Uterus (tissue), 4 donors: ENCODE results near the gene KRTAP21-3. TPM values are rescaled to one million over a fixed set of nuclear protein-coding genes. Genes with fewer than 3 reads are reported as not detected.

Source experiments
- DNase-seq, 2 donors: peaks; one replicate each; pipeline ENCODE4 v3.0.0-alpha.2; 2019 to 2020
- H3K27ac ChIP-seq, 2 donors: fragments of 200-600 bp; sonication (generic); 1 replicate in 1 of 2; 2 replicates in 1 of 2; pipeline ENCODE4 v1.5.1; 2016 to 2018
- H3K27me3 ChIP-seq, 2 donors: fragments of 200-600 bp; sonication (generic); one replicate each; pipeline ENCODE4 v1.5.1; 2018 to 2019; ENCODE audit warnings: control low read depth in 1 of 2
- H3K36me3 ChIP-seq, 2 donors: fragments of 200-600 bp; sonication (generic); one replicate each; pipeline ENCODE4 v1.5.1; 2019; ENCODE audit warnings: control low read depth in 1 of 2
- H3K4me1 ChIP-seq, 2 donors: fragments of 200-600 bp; sonication (generic); one replicate each; pipeline ENCODE4 v1.5.1; 2018 to 2019; ENCODE audit warnings: control low read depth in 1 of 2
- H3K4me3 ChIP-seq, 2 donors: fragments of 200-600 bp; sonication (generic); 1 replicate in 1 of 2; 2 replicates in 1 of 2; pipeline ENCODE4 v1.5.1; 2018 to 2019; ENCODE audit warnings: mild to moderate bottlenecking in 1 of 2
- H3K9me3 ChIP-seq, 2 donors: fragments of 200-600 bp; sonication (generic); one replicate each; pipeline ENCODE4 v1.5.1; 2019; ENCODE audit warnings: control low read depth in 1 of 2
- POLR2A ChIP-seq, 2 donors: fragments of 450-650 bp; IDR thresholded peaks; one replicate each; pipeline ENCODE4 v1.6.1; 2016; ENCODE audit warnings: antibody characterized with exemption in 2 of 2, mild to moderate bottlenecking in 1 of 2, moderate library complexity in 1 of 2
- intact Hi-C: fragments of 100-400 bp; cut with DNase I; formaldehyde crosslinking; loops from one replicate; pipeline ENCODE4 v1.15.1; 2023; ENCODE audit warnings: low total_unique reads
- total RNA-seq, 4 donors: library from RNA; depleted of rRNA in 3 of 4; stranded (reverse); fragments of >200 nt in 3 of 4; gene quantifications; one replicate each; pipeline versions ENCODE4 v1.1.0 to v1.2.4, GENCODE V29; 2014 to 2023
- TF ChIP-seq, protein P1 (sequence below), 4 experiments: fragments of 200-600 bp in 2 of 4; fragments of 450-650 bp in 2 of 4; sonication (generic) in 2 of 4; IDR thresholded peaks; one replicate each; pipeline ENCODE4 v1.5.1; 2016 to 2019; ENCODE audit warnings: antibody characterized with exemption in 4 of 4, mild to moderate bottlenecking in 2 of 4, moderate library complexity in 1 of 4
- donor health status: DM: yes; HTN: yes; CAD: no.

The KRTAP21-3 gene
- total RNA-seq, 4 donors from 2014 or later, result not detected

DNA sequence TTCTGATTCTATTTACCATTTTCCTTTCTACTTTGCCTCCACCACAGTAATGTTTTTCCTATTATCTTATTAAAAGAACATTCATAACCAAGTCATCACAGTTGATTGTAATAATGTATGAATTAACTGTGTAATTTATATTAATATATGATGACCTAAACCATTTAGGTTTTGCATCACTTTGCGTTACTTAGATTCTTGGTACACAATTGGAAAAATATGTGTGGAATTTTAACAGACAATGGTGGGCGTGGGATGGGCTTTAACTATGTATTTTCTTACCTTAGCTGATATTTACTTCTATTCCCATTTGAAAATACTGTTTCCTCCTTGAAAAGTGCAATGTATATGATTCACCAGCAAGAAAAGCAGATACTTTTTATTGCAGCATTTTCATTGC is 3.6 kb downstream of the KRTAP21-3 start:
- no peak for DNase-seq
- intact Hi-C loops, result no loop called here
- Histone ChIP-seq H3K36me3 (no peaks in the 10 kb centered on the region), H3K9me3 (no peaks in the 10 kb centered on the region), H3K27me3 (no peaks in the 10 kb centered on the region), H3K4me3 (no peak overlapping the region), H3K27ac (no peak overlapping the region), H3K4me1 (no peaks in the 10 kb centered on the region)
- TF ChIP-seq, protein P1, sequence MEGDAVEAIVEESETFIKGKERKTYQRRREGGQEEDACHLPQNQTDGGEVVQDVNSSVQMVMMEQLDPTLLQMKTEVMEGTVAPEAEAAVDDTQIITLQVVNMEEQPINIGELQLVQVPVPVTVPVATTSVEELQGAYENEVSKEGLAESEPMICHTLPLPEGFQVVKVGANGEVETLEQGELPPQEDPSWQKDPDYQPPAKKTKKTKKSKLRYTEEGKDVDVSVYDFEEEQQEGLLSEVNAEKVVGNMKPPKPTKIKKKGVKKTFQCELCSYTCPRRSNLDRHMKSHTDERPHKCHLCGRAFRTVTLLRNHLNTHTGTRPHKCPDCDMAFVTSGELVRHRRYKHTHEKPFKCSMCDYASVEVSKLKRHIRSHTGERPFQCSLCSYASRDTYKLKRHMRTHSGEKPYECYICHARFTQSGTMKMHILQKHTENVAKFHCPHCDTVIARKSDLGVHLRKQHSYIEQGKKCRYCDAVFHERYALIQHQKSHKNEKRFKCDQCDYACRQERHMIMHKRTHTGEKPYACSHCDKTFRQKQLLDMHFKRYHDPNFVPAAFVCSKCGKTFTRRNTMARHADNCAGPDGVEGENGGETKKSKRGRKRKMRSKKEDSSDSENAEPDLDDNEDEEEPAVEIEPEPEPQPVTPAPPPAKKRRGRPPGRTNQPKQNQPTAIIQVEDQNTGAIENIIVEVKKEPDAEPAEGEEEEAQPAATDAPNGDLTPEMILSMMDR (IDR thresholded peaks at IDR 0.05), result no peak
- TF ChIP-seq POLR2A (IDR thresholded peaks at IDR 0.05), result no peak

- Histone ChIP-seq H3K27ac (no peak overlapping the region), H3K9me3 (no peaks in the 10 kb centered on the region), H3K4me1 (no peaks in the 10 kb centered on the region), H3K4me3 (no peak overlapping the region), H3K27me3 (no peaks in the 10 kb centered on the region), H3K36me3 (no peaks in the 10 kb centered on the region)
- intact Hi-C loops, result no loop called here
- TF ChIP-seq, protein P1 (IDR thresholded peaks at IDR 0.05), result no peak
- no peak for TF ChIP-seq POLR2A (IDR thresholded peaks at IDR 0.05)
- DNase-seq, result no peak
These were observed 4.1 kb downstream of the KRTAP21-3 start for GRCh38 chr21:30714456-30714855.

- TF ChIP-seq, protein P1 (IDR thresholded peaks at IDR 0.05), result no peak
- no peak for TF ChIP-seq POLR2A (IDR thresholded peaks at IDR 0.05)
- intact Hi-C loops, result no loop called here
These were observed 4.8 kb downstream of the KRTAP21-3 start for GRCh38 chr21:30713766-30714165.

DNA sequence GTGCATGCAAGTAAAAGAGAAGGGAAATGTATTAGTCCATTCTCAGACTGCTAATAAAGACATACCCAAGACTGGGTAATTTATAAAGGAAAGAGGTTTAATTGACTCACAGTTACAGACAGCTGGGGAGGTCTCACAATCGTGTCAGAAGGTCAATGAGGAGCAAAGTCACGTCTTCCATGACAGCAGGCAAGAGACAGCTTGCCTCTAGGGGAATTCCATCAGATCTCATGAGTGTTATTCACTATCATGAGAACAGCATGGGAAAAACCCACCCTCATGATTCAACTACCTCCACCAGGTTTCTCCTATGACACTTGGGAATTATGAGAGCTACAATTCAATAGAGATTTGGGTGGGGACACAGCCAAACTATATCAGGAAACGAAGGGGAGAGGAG is 8.1 kb downstream of the KRTAP21-3 start:
- intact Hi-C loops, result no loop called here

More at GRCh38 chr21:30713766-30714165, 4.8 kb downstream of the KRTAP21-3 start:
- H3K36me3 ChIP-seq, result no peaks in the 10 kb centered on the region
- no peak overlapping the region for H3K4me3 ChIP-seq
- DNase-seq, result no peak
- no peak overlapping the region for H3K27ac ChIP-seq
- no peaks in the 10 kb centered on the region for H3K27me3 ChIP-seq
- no peaks in the 10 kb centered on the region for H3K4me1 ChIP-seq
- no peaks in the 10 kb centered on the region for H3K9me3 ChIP-seq

GRCh38 chr21:30707409-30707808 is 11.2 kb downstream of the KRTAP21-3 start:
- Histone ChIP-seq H3K4me1 (no peaks in the 10 kb centered on the region), H3K36me3 (no peaks in the 10 kb centered on the region), H3K4me3 (no peak overlapping the region), H3K9me3 (no peaks in the 10 kb centered on the region), H3K27me3 (no peaks in the 10 kb centered on the region), H3K27ac (no peak overlapping the region)
- no peak for DNase-seq
- intact Hi-C loops, result no loop called here
- no peak for TF ChIP-seq POLR2A (IDR thresholded peaks at IDR 0.05)
- TF ChIP-seq, protein P1 (IDR thresholded peaks at IDR 0.05), result no peak

More for the DNA sequence above, 8.1 kb downstream of the KRTAP21-3 start:
- TF ChIP-seq, protein P1 (IDR thresholded peaks at IDR 0.05), result no peak
- no peak for TF ChIP-seq POLR2A (IDR thresholded peaks at IDR 0.05)
- Histone ChIP-seq H3K27me3 (no peaks in the 10 kb centered on the region), H3K4me3 (no peak overlapping the region), H3K9me3 (no peaks in the 10 kb centered on the region), H3K4me1 (no peaks in the 10 kb centered on the region), H3K36me3 (no peaks in the 10 kb centered on the region), H3K27ac (no peak overlapping the region)
- DNase-seq, result no peak
